DMS114 treated with DMSO at 0.1 percent for 48 hours (cell line): Measurements from ENCODE around the gene RAB30.

Experiments used
- DNase-seq: peaks from one replicate; lab custom pipeline; 2025; ENCODE audit not compliant: unreplicated experiment; lab: John Stamatoyannopoulos, UW

Gene RAB30

DNA sequence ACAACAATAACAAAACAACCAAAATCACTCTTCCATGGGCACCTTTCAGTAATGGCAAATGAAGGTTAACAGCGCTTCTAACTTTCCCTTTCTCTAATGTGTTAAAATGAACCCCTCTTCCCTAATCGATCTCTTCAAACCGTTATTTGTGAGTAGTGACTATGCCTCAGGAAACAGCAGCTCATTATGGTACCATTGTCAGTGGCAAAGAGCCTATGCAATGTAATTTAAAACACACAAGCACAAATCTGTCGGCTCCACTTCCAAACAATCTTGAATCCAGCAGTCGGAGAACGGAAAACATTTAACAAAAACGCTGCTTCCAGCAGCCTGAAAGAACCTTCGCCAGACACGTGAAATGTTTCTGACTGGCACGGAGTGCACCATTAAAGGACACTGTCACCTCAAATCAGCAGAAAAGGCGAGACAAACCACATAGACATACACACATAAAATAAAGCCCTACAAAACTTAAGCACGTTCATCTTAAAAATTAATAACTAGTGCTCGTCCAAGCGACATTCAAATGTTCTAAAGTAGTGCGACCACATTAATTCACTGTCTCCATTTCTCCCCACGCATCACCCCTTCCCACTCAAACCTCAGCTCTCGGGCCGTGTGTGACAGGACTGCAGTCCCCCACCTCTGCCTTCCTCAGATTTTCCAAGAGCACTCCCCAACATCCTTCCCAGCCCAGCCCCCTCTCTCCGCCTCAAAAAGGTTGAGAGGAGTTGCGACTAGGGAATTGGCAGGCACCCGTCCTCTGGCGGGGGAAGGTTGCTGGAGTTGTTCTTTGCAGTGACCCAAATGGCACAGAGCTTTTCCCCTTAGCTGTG is 748 bp downstream of the RAB30 start:
- no peak for DNase-seq

DNA sequence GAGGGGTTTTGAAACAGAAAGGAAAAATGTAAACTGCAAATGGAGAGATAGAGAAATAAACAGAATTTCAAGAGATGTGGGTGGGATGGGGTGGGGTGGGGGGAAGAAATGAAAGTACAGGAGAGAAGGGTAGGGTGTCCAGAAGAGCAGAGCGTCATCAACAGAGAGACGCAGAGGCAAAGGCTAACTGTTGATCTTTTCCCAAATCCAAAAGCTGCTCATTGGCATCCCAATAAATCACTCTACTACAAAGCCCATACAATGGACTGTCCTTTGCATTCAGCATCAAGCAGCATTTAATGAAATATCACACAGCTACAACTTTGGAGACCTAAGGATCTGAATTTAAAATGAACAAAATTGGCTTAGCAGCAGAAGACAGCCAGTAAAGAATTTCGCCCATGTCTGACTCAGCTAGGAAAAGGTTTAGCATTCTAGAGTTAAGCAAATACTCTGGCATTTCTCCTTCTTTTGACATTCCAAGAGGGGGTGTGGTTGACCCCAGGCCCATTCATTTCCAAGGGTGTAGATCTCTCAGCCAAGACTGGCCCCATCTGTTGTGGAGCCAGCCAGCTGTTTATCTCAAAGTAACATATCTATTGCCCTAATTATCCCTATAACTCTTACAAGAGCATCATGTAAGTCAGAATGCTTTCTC is 1.5 kb downstream of the RAB30 start:
- no peak for DNase-seq

DNA sequence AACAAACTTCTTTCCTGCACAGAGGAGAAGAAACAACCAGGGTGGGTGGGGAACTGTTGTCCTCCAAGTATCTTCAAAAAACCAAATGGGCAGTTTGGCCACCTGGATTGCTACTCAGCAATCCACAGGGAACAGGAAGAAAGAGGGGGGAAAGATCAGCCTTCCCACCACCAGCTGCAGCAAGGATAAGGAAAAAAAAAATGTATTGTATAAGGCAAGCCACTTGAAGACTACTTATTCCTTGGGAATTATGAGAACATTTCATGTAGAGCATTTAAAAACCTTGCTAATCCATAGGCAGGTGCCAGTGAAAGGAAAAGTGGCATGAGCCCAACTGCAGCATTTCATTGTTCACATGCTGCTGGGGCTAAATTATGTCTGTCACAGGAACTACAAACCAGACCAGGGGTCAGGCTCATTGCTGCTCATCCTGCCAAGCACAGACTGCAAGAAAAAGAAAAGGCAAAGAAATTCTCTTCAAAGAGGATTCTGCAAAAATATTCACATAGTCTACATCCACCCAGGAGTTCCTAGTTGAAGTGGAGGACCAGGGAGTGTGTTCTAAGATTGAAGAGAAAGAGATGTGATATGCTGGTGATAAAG is 2.2 kb downstream of the RAB30 start:
- no peak for DNase-seq

DNA sequence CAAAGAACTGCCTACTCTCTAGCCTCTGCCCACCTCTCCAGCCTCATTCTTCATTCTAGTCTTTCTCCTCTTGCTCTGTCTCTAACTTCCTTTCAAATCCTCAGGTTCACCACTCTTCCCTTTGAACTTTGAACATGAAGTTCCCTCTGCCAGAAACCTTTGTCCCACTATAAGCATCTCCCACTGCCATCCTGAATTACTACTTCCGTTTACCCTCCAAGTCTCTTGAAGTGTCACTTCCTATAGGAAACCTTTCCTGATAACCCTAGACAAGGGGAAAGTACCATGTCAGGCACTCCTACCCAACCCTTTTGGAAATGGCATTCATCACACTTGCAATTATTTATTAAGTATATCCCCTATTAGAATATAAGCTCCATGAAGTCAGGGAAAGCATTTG is 3.1 kb downstream of the RAB30 start:
- DNase-seq, result no peak

DNA sequence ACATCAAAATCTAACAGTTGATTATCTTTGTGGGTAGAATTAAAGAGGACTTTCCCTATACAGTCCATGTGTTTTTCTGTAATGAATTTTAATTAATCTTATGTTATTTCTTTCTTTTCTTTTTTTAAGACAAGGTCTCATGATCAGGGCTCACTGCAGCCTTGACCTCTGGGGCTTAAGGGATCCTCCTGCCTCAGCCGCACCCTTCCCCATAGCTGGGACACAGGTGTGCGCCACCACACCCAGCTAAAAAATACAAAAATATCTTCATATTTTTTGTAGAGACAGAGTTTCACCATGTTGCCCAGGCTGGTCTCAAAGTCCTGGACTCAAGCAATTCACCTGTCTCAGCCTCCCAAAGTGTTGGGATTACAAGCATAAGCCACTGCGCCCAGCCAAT is 7.7 kb downstream of the RAB30 start:
- DNase-seq, result no peak

DNA sequence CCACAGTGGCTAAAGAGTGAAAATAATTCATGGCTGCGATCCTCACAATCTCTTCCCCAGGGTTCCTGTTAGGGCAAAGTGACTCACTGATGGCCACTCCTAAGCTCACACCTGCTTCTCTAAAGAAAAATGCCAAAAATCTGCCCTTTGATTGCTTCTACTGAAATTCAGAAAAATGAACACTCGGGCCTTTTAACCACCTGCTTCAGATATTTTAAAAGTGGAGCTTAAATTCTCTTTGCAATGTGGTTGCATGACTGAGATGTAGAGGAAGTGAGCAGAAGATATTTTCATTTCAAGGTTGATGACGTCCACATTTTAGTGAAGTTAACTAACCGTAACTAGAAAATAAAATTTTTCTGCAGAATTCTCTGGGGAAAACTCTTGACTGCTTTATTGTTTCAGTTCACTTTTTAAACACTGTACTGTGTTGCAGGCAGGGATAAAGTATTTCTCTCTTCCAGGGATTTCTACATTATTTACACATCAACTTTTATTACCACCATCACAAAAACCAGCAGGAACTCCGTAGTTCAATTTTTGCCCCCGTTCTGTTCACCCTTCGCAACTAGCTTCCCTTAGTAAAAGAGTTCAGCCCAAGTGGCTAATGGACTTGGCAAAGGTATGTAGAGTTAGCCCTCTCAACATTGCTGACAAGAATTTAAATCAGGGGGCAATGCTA is 8.5 kb downstream of the RAB30 start:
- DNase-seq, result no peak

DNA sequence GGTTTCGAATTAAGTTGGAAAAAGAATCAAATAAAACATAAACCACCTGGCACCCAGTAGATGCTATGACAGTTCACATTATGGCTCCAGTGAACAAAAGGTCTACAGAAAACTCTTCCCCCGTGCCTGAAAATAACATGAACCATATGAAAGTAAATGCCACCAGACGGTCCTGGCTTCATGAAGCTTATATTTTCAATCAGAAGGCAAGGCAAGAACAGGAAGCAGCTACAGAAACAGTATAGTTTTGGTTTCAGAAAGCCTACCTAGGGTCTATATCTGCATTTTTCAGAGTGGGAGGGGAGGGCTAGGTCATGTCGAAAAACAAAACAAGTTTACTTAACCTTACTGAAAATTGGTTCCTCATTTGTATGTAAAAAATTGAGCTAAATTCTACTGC is 9.8 kb downstream of the RAB30 start:
- DNase-seq, result no peak

DNA sequence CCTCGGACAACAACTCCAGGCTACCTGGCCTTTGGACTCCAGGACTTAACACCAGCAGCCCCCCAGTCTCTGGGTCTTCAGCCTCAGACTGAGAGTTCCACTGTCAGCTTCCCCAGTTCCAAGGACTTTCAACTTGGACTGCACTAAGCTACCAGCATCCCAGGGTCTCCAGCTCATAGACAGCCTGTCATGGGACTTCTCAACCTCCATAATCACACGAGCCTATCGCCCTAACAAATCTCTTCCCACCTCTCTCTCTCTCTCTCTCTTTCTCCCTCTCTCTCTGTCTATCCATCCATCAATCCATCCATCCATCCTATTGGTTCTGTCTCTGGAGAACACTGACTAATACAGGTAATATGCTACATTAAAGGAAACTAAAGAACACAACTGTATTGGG is 10.7 kb downstream of the RAB30 start:
- DNase-seq, result no peak

DNA sequence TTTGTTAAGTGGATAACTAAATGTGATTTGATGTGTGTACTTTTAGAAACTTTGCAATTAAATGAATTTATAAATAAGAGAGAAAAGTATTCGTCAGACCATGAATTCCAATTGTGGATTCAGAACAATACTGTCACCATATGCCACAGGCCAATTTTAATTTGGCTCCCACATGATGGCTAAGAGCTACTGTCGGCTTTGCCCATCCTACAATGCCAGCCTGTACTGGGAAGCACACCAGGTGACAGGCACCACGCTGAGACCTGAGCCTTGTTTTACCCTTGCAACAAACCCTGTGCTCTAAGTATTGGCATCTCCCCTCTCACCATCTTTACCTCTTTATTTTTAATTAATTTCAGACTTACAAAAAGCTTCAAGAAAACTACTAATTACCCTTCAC is 14.0 kb downstream of the RAB30 start:
- no peak for DNase-seq

DNA sequence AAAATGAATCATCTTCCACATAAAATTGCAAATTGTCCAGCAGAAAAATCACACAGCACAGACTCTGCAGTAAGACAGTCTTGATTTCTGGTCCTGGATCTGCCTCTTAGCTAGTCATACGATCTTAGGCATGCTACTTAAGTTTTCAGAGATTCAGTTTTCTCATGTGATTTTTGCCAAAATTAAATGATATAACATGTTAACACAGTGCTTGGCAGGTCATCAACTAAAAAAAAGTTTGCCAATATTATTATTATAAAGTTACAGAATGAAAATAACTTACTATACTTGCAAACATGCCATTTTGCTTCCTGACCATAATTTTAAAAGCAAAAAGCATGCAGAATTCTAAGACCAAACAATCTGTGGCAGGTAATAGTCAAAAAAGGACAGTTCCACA is 15.1 kb downstream of the RAB30 start:
- DNase-seq, result no peak

DNA sequence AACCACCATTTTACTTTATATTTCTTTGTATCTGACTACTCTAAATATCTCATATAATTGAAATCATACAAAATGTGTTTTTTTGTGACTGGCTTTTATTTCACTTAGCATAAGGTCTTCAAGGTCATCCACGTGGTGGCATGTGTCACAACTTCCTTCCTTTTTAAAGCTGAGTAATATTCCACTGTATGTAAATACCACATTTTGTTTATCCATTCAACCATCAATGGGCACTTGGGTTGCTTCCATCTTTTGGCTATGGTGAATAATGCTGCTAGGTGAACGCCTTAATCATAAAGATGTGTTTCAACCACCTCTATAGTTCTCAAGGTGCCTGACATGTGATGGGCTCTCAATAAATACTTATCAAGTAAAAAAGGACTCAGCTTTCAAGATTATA is 15.5 kb downstream of the RAB30 start:
- no peak for DNase-seq

DNA sequence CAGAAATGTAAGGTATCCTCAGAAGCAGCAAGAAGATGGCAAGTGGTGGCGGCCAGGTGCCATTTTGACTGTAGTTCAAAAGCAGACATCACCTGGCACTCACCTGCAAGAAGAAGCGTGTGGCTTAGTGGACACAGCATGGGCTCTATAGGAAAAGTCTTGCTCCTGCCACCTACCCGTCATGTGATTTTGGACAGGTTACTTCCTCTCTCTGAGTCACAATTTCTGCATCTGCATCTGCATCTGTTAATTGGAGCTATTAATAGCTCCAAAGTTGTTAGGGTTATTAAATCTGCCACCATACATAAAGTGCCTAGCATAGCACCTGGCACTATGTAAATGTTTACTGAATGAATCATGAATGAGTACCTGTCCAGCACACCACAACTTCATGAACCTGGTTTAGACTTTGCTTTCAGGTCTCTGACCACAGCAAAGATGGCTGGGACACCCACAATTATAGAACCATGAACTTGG is 16.8 kb downstream of the RAB30 start:
- DNase-seq, result no peak

DNA sequence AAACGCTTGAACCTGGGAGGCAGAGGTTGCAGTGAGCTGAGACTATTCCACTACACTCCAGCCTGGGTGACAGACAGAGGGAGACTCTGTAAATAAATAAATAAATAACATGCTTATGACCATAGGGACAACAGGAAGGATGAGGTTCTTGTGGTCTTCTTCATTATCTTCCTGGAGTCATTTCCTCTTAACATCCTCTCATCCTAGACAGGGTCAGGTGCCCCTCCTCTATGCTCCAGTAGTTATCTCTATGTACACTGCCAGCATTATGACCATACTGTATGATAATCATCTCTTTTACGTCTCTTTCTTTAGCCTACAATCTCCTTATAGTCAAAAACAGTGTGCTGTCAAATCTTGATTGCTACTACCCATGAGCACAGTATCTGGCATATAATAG is 17.7 kb downstream of the RAB30 start:
- DNase-seq, result no peak

DNA sequence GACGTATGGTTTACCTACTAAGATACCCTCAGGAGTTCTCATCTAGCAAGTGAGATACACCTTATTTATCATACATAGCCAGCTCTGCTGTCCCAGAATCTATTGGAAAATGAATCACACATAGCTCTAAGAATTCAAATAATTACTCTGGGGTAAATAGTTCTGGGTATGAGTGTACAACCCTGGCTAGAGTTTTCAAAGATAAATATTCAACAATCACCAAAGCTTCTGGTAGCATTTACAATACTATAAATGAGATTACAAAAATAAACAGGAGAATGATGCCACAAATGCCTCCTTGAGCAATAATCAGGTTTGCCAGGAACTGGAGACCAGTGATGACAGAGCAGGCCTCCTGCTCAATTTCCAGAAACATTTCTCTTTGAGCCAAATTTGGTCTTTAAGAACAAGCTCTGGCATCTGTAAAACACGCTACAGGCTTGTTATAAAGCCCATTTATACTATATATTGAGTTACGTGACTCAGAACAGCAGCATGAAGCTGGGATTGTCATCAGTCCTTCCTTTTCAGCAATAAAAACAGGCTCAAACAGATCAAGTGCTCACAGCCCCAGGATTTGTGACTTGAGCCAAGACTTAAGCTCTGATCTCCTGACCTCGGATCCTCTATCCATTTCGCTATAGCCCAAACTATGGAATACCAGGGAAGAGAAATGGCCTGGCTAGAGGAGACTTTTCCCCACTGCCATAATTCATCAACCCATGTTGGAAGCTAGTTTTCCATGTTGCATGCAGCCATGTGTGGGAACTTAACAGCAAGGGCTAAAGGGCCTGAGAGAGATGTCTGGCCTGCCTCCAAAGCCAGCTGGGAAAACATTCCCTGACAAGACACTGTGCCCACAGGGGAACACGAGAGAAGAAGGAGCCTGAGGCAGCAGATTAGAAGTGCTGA is 19.7 kb downstream of the RAB30 start:
- DNase-seq, result no peak

DNA sequence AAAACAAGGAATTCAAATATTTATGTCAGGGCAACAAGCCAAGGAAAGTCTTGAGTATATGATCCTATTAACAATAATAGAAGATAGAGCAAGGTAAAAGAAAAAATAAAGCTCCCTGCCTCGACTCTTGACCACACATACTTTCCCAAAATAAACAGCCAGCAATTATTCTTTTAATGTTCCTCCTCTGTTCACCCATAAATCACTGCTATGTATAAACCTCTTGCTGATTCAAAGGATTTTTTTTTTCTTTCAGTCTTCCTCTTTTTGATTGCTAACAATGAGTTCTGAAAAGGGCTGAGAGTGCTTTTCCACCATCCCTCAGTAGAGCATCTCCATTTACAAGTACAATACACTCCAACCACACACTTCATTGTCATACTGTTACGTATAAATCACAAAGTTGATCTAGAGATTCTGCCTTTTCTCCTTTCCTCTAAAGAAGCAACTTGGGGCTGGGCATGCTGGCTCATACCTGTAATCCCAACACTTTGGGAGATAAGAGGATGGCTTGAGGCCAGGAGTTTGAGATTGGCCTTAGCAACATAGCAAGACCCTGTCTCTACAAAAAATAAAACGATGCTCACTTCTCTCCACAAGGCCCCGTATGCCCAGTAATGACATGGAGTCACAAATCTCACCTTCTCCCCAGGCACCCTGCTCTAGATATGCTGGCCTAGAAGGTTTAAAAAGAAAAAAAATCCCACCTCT is 24.0 kb downstream of the RAB30 start:
- no peak for DNase-seq

DNA sequence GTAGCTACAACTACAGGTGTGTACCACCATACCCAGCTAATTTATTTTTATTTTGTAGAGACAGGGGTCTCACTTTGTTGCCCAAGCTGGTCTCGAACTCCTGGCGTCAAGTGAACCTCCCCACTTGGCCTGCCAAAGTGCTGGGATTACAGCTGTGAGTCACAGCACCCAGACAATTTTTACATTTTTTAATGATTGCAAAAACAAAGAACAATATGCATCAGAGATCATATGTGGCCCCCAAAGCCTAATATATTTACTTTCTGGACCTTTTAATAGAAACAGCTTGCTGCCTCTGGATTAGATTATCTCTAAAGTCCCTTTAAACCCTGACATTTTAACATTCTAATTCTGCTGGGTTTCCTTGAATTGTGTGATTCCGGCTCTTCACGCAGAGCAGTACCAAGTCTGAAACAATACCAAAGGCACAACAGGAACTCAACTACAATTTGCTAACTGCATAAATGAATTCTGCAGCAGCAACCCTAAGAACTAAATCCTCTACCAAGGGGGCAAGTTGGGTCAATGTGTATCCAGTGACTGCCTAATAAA is 25.0 kb downstream of the RAB30 start:
- no peak for DNase-seq

DNA sequence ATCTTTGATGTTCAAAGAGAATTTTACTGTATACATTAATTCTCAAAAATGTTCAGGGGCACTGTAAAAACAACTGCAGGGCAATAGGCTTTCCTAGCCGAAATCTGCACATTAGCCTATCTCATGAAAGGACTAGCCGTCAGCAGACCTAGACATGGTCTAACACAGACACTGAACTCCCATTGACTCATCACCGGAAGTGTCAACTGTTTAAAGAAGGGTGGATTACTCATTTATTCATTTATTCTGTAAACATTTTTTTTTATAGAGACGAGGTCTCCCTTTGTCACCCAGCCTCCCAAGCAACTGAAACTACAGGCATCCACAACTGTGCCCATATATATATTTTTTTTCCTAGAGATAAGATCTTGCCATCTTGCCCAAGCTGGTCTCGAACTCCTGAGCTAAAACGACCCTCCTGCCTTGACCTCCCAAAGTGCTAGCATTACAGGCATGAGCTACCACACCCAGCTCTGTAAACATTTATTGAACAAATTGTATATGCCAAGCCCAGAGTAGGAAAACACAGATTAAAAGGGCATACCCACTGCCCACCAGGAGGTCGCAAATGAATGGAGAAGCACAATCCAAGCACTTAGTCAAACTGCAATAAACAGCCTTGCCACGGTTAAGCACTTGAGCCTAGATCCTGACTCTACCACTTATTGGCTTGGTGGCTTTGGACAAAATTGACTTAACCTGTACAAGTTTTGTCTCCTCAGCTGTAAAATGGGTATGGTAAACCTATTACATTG is 26.6 kb downstream of the RAB30 start:
- DNase-seq, result no peak

DNA sequence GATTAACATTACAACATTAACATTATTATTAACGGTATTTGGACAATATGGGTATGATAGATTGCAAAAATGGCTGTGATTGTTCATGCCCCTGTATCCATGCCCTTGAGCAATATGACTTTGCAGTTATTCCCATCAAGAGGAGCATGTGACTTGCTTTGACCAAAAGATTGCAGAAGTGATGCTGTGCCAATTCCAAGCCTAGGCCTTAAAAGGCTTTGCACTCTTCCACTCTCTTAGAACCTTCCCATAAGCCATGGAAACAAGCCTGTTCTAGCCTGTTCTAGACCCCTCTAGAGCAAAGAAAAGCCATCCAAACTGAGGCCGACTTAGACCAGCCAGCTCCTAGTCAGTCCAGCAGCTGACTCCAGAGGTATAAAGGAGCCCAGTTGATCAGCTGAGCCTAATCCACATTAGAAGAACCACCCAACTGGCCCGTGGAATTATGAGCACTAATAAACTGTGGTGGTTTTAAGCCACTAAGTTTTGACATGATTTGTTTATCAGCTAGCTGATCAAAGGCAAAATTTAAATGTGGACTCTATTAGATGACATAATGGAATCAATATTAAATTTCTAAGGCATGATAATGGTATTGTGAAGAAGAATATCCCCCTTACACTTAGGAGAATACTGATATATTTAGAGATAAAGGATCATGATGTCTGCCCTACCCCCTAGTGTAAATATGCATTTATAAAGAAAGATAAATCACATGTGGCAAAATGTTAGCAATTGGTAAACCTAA is 28.6 kb downstream of the RAB30 start:
- no peak for DNase-seq
